Naive B cell (primary cell): ENCODE measurements around the gene CHPF. TPM values are rescaled to one million over a fixed set of nuclear protein-coding genes. Genes with fewer than 3 reads are reported as not detected.

Experiments
- ATAC-seq, 2 donors: fragments of 150-1000 bp; cut with Tn5 transposase; 2 replicates each; pipeline ENCODE4 v1.10.0; 2021; ENCODE audit warnings: low read depth in 2 of 2, mild to moderate bottlenecking in 2 of 2, moderate library complexity in 2 of 2
- DNase-seq: peaks from one replicate; pipeline ENCODE4 v3.0.0; 2022
- H3K27ac Mint-ChIP-seq, 6 donors: one replicate each; pipeline ENCODE4 v1.8.0; 2020 to 2022; ENCODE audit warnings: mild to moderate bottlenecking in 6 of 6, mixed read lengths in 6 of 6, moderate library complexity in 5 of 6, inconsistent platforms in 2 of 6
- H3K27me3 Mint-ChIP-seq, 3 donors: one replicate each; pipeline ENCODE4 v1.8.0; 2021 to 2022; ENCODE audit warnings: mixed read lengths in 3 of 3, mild to moderate bottlenecking in 1 of 3
- H3K36me3 Mint-ChIP-seq, 2 donors: one replicate each; pipeline ENCODE4 v1.8.0; 2020 to 2022; ENCODE audit warnings: mixed read lengths in 2 of 2, inconsistent platforms in 1 of 2, mild to moderate bottlenecking in 1 of 2
- H3K4me1 Mint-ChIP-seq, 3 donors: one replicate each; pipeline ENCODE4 v1.8.0; 2020 to 2022; ENCODE audit warnings: mixed read lengths in 3 of 3, inconsistent platforms in 1 of 3, mild to moderate bottlenecking in 1 of 3, moderate library complexity in 1 of 3
- H3K4me3 Mint-ChIP-seq, 8 donors: one replicate each; pipeline ENCODE4 v1.8.0; 2020 to 2022; ENCODE audit warnings: mild to moderate bottlenecking in 8 of 8, mixed read lengths in 8 of 8, moderate library complexity in 8 of 8, inconsistent platforms in 2 of 8
- H3K9me3 Mint-ChIP-seq, 7 donors: one replicate each; pipeline ENCODE4 v1.8.0; 2020 to 2022; ENCODE audit warnings: mixed read lengths in 7 of 7, mild to moderate bottlenecking in 5 of 7, inconsistent platforms in 2 of 7, moderate library complexity in 1 of 7
- polyA plus RNA-seq, 6 donors: library from polyadenylated mRNA; unstranded; fragments of 300-500 nt; fragmentation: Illumina TruSeq; gene quantifications; one replicate each; pipeline ENCODE4 v1.2.3, GENCODE V29; 2021; ENCODE audit warnings: low read depth in 6 of 6

Gene CHPF
- polyA plus RNA-seq, 6 donors from 2014 or later, result 0.17 to 5.0 (median 0.41) TPM

DNA sequence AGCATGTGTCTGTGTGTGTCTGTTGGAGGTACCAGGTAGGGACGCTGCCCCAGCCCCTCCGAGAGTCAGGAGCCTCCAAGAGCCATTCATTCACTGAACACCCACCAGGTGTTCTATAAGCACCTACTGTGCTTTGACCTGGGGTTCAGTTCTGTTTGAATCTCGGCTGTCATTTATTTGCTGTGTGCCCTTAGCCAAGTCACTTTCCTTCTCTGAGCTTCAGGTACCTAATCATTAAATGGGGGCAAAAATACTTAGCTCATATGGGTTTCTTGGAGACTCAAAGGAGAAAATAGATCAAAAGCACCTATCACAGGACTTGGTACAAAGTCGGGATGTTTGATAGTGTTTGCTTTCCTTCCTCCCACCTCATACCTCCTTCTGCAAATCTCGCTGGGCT lies 16.1 kb downstream of the CHPF start:
- no peak overlapping the region for H3K27ac Mint-ChIP-seq
- H3K27me3 Mint-ChIP-seq, result peaks cover 71 to 89% (median 79%) of the 10 kb centered on the region in 3 donors
- no peaks in the 10 kb centered on the region for H3K9me3 Mint-ChIP-seq
- H3K4me3 Mint-ChIP-seq, result no peak overlapping the region
- ATAC-seq (no peak), DNase-seq (no peak)
- H3K36me3 Mint-ChIP-seq, result no peaks in the 10 kb centered on the region
- peaks cover 11 to 15% (median 12%) of the 10 kb centered on the region in 3 donors for H3K4me1 Mint-ChIP-seq

DNA sequence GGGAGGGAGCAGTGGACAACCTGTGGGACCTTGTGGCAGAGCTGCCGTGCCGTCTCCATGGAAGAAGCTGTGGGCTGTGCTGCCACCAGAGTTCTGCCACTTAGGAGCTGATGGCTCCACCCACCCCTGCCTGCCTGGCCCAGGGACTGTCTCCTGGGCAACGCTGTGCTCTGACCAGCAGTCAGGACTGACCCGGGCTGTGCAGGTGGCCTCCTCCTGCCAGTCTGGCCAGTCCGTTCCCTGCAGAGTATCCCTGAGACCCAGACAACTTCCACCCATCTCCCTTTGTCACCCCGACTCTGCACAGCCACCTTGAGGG lies 16.6 kb downstream of the CHPF start:
- H3K9me3 Mint-ChIP-seq, result no peaks in the 10 kb centered on the region
- H3K36me3 Mint-ChIP-seq, result peaks cover 0 to 3% of the 10 kb centered on the region in 2 donors
- DNase-seq (no peak), ATAC-seq (no peak)
- H3K27ac Mint-ChIP-seq, result peak overlapping the region in 1 of 6 donors; percentile 60
- no peak overlapping the region for H3K4me3 Mint-ChIP-seq
- peaks cover 73 to 89% (median 80%) of the 10 kb centered on the region in 3 donors for H3K27me3 Mint-ChIP-seq
- peaks cover 13 to 16% (median 14%) of the 10 kb centered on the region in 3 donors for H3K4me1 Mint-ChIP-seq

DNA sequence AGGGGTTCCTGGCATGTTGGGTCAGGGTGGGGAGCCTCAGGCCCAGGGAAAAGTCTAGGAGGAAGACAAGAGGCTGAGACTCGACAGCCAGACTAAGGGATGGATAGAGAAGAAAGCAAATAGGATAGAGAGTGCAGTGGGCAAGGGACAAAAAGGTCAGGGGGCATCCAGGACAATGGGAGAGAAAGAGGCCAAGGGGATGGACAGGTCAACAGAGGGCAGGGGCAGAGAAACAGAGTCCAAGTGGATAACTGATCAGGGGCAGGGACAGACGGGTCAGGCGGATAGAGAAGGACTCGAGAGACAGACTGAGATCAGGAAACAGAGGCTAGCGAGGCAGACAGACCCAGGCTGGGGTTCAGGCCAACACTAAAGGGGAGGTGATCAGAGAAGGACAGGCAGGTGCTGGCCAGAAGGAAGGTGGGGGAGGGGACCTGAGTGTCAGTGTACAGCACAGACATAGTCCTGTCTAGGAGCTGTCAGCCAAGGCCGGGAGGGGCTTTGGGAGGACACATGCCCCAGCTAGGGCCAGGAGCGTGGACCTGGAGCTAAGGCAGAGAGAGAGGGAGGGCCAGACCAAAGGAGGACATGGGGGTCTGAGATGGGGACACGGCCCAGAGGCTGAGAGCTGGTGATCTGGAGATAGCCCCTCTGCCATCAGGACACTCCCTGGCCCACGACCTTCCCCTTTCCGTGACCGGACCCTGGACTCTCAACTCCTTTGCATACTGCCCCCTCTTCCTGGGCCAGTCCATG lies 17.1 kb downstream of the CHPF start:
- peaks cover 18 to 21% (median 19%) of the 10 kb centered on the region in 3 donors for H3K4me1 Mint-ChIP-seq
- peaks cover 78 to 90% (median 82%) of the 10 kb centered on the region in 3 donors for H3K27me3 Mint-ChIP-seq
- peak overlapping the region in 1 of 6 donors; percentile 81 for H3K27ac Mint-ChIP-seq
- peaks cover 0 to 8% of the 10 kb centered on the region in 2 donors for H3K36me3 Mint-ChIP-seq
- H3K9me3 Mint-ChIP-seq, result no peaks in the 10 kb centered on the region
- DNase-seq (no peak), ATAC-seq (no peak)
- H3K4me3 Mint-ChIP-seq, result no peak overlapping the region

DNA sequence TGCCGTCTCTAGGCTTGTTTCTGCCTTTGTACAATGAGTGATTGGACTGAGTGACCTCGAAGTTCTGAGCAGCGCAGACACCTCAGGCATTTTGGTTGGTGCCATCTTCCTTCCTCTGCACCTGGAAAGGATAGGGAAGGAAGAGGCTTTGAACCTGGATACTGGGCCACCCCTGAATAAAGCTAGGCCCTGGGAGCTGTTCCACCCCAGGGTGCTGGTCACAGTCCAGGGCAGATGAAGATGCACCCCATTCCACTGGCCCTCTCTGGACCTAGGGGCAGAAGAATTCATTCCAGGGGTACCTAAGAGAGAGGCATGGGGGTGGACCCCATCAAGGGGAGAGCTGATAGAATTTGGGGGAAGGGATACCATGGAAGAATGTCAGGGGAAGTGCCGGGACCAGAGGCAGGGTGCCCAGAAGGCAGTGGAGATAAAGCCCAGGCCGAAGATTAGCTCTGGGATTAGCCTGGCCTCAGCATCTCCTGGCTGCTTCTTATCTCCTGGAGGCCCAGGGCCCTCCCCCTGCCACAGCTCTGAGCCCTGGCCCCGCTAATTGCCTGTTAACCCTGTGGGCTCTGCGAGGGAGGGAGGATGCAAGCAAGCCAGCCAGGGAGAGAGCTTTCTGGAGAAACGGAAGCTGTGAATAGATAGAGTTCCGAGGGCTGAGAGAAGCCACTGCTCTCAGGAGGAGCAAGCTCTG lies 17.9 kb downstream of the CHPF start:
- Mint-ChIP-seq H3K27me3 (peaks cover 73 to 90% (median 82%) of the 10 kb centered on the region in 3 donors), H3K27ac (no peak overlapping the region), H3K36me3 (peaks cover 0 to 11% of the 10 kb centered on the region in 2 donors), H3K4me1 (peaks cover 20 to 26% (median 21%) of the 10 kb centered on the region in 3 donors), H3K9me3 (no peaks in the 10 kb centered on the region), H3K4me3 (no peak overlapping the region)
- no peak for DNase-seq
- no peak for ATAC-seq

DNA sequence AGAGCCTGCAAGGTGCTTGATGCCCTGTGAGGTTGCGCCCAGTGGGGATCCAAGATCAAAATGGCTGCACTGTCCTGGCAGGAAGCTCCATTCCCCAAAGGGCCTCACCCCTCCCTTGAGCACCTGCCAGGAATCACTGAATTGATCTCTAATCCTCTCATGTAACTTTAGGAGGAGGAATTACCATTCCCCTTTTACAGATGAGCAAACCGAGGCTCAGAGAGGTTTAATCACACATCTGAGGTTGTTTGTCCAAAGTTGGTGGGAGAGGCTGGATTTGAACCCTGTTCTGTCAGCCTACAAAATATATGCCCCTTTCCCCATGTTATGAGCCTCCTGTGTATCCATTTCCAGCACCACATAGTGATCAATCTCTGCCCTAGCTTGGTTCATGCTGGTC lies 18.8 kb downstream of the CHPF start:
- H3K9me3 Mint-ChIP-seq, result no peaks in the 10 kb centered on the region
- peaks cover 14 to 20% (median 15%) of the 10 kb centered on the region in 3 donors for H3K4me1 Mint-ChIP-seq
- peaks cover 0 to 11% of the 10 kb centered on the region in 2 donors for H3K36me3 Mint-ChIP-seq
- peaks cover 74 to 90% (median 82%) of the 10 kb centered on the region in 3 donors for H3K27me3 Mint-ChIP-seq
- ATAC-seq (no peak), DNase-seq (no peak)
- H3K27ac Mint-ChIP-seq, result no peak overlapping the region
- no peak overlapping the region for H3K4me3 Mint-ChIP-seq

DNA sequence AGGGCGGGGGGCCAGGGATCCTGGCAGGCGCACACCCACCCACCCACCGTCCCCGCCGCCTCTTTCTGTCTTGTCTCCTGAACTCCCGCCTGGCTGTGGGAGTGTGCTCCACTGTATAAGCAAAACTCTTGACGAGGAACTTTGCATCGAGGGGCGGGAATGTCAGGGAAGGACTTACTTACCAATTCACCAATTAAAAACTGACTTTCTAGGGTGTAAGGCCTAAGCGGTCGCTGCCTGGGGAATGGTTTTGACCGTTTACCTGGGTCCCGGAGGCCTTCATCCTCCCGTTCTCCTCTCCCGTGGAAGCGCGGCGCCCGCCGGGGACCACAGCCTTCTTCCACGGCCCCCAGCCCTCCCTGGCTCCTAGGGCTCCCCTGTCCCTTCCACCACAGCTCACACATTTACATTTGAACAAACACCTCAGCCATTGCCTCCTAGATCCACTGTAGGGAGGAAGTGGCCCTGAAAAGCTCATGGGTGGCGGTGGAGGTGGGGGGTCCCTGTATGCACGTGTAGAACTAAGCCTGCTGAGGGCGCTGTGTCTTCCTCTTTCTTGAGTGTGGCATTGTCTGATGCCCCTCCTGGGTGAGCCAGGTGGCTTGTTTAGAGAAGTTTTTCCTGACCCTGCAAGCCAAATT lies 20.5 kb downstream of the CHPF start:
- H3K27me3 Mint-ChIP-seq, result peaks cover 71 to 90% (median 86%) of the 10 kb centered on the region in 3 donors

DNA sequence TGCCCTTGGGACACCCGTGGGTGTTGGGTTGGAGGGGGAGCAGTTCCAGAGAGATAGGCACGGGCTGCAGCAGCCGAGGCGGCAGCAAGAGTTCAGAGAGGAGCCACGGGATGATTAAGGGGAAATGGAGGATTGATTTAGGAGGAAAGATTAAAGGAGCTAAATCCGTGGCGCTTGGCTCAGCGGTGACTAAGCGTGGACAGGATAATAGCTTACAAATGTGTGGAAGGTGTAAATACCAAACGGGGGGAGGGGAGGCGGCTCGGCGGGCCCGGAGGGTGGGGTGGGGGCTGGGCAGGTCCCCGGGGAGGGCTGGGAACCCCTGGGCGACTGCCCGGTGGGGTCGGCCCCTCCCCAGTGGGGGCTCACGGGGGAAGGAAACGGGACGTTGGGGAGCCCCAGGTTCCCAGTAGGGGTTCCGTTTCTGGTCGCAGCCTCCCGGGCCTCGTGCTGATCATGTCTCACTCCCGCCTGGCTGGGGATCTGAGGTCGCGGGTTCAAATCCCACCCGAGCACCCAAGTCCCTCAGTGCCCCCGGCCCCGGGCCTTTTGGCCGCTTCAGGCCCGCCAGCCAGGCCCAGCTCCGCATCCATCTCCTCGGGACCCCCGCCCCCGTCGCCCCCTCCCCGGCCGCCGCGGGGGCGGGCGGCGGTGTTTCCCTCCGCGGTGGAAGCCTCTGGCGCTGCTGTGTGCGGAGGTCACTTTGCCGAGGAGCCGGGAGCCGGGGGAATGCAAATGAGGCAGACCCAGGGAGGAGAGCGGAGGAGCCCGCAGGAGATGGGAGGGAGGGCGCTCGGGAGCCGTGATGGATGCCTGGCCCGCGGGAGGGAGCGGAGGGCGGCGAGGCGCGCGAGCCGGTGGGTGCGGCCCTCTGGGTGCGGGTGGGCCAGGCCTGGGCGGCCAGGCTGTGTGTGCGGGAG lies 21.2 kb downstream of the CHPF start:
- peaks cover 14 to 18% (median 15%) of the 10 kb centered on the region in 3 donors for H3K4me1 Mint-ChIP-seq
- ATAC-seq (no peak), DNase-seq (no peak)
- peaks cover 72 to 91% (median 91%) of the 10 kb centered on the region in 3 donors for H3K27me3 Mint-ChIP-seq
- peaks cover 0 to 11% of the 10 kb centered on the region in 2 donors for H3K36me3 Mint-ChIP-seq
- H3K4me3 Mint-ChIP-seq, result peak overlapping the region in 5 of 8 donors; percentile 41 to 84 (median 64)
- no peaks in the 10 kb centered on the region for H3K9me3 Mint-ChIP-seq
- H3K27ac Mint-ChIP-seq, result no peak overlapping the region

More for the DNA sequence above, 20.5 kb downstream of the CHPF start:
- Mint-ChIP-seq H3K4me1 (peaks cover 14 to 18% (median 15%) of the 10 kb centered on the region in 3 donors), H3K36me3 (peaks cover 0 to 11% of the 10 kb centered on the region in 2 donors), H3K27ac (no peak overlapping the region), H3K4me3 (peak overlapping the region in 5 of 8 donors; percentile 17 to 66 (median 59)), H3K9me3 (no peaks in the 10 kb centered on the region)
- DNase-seq (no peak), ATAC-seq (peak; percentile 62 to 66)

DNA sequence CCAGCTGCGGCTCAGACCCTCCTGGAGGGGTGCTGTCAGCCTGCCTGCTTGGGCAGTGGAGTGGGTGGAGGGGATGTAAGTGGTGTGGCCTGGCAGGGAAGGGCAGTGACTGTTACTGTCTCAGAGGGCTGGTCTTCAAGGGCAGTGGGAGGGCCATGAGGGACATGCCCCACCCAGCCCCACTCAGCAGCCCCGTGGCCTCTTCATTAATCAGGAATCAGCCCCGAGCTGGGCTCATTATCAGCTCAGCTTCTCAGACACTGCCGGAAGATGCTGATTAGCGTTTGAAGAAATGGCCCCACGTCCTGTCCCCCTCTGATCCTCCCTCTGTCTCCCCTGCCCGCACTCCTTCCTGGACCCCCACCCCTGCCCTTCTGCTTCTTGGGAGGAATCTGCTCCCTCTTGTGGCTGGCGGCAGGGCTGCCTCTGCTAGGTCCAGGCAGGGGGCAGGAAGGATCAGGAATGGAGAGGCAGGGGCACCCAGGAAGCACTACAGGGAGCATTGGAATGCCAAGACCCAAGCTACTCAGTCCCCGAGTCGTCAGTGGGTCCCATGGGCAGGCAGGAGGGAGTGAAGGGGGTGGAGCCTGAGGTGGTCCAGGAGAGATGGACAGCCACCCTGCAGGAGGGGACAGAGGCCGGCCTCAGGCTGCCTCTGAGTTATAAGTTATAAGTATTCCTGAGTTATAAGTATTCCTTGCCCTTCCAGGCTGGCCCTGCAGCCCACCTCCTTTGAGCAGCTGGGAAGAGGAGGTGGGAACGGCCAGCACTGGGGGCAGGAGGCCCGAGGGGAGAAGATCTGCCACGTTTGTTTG lies 22.3 kb downstream of the CHPF start:
- ATAC-seq (peak in 1 of 2 donors; percentile 32), DNase-seq (no peak)
- Mint-ChIP-seq H3K4me1 (peaks cover 14 to 18% (median 15%) of the 10 kb centered on the region in 3 donors), H3K9me3 (no peaks in the 10 kb centered on the region), H3K27ac (peak overlapping the region in 1 of 6 donors; percentile 6), H3K4me3 (peak overlapping the region in 2 of 8 donors; percentile 2 to 41), H3K27me3 (peaks cover 69 to 91% (median 91%) of the 10 kb centered on the region in 3 donors), H3K36me3 (peaks cover 0 to 11% of the 10 kb centered on the region in 2 donors)

DNA sequence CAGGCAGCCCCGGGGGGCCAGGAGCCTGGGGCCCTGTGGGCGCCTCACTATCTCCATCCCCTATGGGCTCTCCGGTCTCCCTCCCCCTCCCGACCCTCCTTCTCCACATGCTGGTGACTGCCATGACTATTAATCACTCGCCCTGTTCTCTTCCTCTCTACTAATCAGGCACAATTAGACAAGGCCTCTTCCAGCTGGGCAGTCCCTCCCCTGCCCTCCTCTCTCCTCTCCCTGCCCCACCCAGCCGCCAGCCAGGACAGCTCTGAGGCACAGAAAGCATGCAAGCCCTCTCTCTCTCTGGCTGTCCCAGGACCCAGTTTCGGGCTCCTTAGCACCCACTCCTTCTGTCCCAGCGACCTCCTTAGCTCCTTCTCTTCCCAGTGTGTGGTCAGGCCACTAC lies 23.5 kb downstream of the CHPF start:
- peaks cover 0 to 11% of the 10 kb centered on the region in 2 donors for H3K36me3 Mint-ChIP-seq
- peaks cover 73 to 91% (median 91%) of the 10 kb centered on the region in 3 donors for H3K27me3 Mint-ChIP-seq
- H3K4me3 Mint-ChIP-seq, result no peak overlapping the region
- ATAC-seq (no peak), DNase-seq (no peak)
- peaks cover 14 to 18% (median 18%) of the 10 kb centered on the region in 3 donors for H3K4me1 Mint-ChIP-seq
- no peak overlapping the region for H3K27ac Mint-ChIP-seq
- peaks cover 0 to 2% (median 0%) of the 10 kb centered on the region in 7 donors for H3K9me3 Mint-ChIP-seq

DNA sequence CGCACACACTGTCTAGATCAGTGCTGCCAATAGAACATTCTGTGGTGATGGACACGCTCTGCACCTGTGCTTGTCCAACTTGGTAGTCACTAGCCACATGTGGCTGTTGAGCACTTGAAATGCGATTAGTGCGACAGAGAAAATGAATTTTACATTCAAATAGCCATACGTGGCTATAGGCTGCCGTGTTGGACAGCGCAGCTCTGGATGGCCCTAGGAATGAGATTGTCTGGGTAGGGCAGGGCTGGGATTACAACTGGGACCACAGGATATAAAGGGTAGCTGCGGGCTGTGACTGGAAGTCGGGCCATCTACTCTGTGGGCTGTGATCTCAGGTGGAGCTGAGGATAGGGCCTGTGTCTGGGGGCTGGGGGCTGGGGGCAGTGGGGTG lies 24.1 kb downstream of the CHPF start:
- H3K4me1 Mint-ChIP-seq, result peaks cover 14 to 18% (median 18%) of the 10 kb centered on the region in 3 donors
- peaks cover 0 to 11% of the 10 kb centered on the region in 2 donors for H3K36me3 Mint-ChIP-seq
- no peak overlapping the region for H3K4me3 Mint-ChIP-seq
- ATAC-seq, result no peak
- H3K9me3 Mint-ChIP-seq, result peaks cover 0 to 2% (median 0%) of the 10 kb centered on the region in 7 donors
- H3K27me3 Mint-ChIP-seq, result peaks cover 69 to 91% (median 89%) of the 10 kb centered on the region in 3 donors
- H3K27ac Mint-ChIP-seq, result no peak overlapping the region
- DNase-seq, result no peak

DNA sequence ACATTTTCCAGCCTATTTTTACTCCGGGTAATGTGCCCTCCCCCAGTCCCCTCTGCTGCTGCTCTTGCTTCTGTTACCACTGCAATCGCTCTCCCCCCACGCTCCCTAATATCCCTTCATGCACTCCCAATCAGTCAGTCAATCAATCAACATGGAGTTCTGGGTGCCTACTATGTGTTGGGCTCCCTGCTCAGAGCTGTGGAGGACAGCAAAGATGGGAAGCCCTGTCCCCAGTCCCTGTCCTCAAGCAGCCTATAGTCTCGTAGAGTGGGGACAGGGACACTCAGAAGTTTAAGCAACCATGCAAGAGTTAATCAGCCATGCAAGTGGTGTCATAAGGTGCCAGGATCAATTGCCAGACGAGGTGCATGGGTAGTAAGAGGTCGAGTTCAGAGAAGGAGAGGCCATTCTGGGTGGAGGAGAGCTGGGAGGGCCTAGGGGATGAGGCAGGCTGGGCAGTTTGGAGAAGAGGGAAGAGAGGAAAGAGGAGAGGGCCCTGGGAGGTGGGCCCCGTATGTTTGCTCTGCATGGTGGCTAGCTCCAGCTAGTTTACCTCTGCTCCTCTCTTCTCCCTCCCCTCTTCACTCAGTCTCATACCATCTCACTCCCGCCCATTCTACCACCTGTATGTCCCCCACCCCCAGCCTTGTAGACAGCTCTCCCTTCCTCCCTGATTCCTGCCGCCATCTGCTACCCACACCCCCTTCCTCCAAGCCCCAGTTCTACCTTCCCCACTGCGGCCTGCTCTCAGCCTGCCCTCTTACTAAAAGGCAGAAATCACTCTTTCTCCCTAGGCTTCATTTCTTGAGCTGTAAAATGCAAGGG lies 25.4 kb downstream of the CHPF start:
- H3K4me1 Mint-ChIP-seq, result peaks cover 22 to 27% (median 23%) of the 10 kb centered on the region in 3 donors
- DNase-seq, result no peak
- peaks cover 0 to 16% of the 10 kb centered on the region in 2 donors for H3K36me3 Mint-ChIP-seq
- no peak for ATAC-seq
- H3K27ac Mint-ChIP-seq, result no peak overlapping the region
- H3K4me3 Mint-ChIP-seq, result no peak overlapping the region
- H3K27me3 Mint-ChIP-seq, result peaks cover 69 to 96% (median 90%) of the 10 kb centered on the region in 3 donors
- H3K9me3 Mint-ChIP-seq, result peaks cover 0 to 2% (median 0%) of the 10 kb centered on the region in 7 donors
